Activated T-cell treated with anti-CD3 and anti-CD28 coated beads, Interleukin-2, amount 50 U/mL, for 1 hour (primary cell): ENCODE data around the gene SLC9A3.
"Not testable (repeated sequence)": the region's sequence is repeated elsewhere in the genome, so short reads cannot be mapped to it uniquely, and the experiment has no call there.

ENCODE experiments used
- DNase-seq: peaks from one replicate; pipeline ENCODE4 v3.0.0-alpha.2; 2020

The SLC9A3 gene

DNA sequence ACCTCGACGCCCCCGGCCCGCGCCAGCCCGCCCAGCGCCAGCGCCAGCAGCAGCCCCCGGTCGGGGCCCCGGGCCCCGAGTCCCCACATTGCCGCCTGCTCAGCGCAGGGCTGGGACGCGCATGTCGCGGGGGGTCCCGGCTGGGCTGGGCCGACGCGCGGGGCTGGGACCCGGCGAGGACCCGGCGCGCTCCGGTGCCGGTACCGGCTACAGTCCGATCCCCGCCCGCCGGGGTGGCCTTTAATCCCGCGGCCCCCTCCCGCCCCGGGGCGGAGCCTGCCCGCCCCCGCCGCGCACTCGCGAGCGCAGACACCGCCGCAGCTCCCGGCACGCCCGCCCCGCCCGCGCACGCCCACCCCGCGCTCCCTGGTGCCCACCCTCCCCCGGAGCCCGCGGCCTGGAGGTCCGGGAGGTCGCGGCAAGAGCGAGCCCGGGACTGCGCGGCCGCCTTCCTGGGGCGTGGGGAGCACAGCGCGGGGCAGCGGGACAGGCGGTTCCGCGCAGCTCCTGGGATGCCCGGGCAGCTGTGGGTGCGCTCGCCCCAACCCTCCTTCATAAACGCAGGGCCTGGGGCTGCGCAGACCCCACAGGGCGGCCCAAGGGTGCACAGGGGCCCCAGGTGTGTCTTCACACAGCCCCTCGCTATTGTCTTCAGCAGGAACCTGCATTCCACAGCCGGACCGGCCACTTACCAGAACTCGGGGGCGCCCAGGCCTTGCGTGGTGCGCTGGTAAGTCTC, at the start of gene SLC9A3:
SLC9A3 (minus strand) TSS at position 216 of the 739 bp plus-strand sequence.
- no peak for DNase-seq

DNA sequence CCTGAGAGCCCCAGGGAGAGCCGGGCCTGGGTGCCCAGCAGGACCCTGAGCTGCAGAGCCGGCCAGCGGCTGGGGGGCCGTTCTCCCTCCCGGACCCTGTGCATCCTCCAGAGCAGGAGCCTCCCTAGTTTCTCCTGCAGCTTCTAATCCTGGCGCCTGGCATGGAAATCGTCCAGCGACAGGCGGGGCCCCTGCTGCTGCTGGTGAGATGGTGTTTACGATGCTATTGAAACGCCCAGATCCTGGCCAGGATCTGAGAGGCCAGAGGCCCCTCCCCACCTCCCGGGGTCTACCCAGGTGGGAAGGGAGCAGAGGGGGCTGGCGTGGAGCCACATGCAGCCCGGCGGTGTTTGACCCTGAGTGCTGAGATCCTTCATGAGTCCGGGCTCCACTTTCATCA, 49.7 kb upstream of the SLC9A3 start:
- DNase-seq, result no peak

DNA sequence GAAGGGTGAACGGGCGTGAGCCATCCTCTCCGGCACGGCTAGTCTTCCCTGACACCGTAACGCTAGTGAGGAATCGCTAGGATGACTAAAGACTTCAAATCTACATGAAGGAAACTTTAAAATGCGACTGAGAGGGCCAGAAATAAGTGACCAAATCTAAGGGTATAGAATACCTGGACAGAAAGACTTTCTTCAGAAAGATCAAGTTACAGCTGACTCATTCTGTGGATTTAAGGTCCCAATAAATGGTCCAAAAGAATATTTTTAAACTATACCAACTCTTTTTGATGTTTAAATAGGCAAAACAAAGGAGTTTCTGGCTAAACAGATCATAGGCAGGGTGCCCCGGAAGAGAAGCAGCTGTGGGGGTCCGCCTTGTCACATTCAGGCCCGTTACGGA, 49.0 kb upstream of the SLC9A3 start:
- DNase-seq, result no peak

DNA sequence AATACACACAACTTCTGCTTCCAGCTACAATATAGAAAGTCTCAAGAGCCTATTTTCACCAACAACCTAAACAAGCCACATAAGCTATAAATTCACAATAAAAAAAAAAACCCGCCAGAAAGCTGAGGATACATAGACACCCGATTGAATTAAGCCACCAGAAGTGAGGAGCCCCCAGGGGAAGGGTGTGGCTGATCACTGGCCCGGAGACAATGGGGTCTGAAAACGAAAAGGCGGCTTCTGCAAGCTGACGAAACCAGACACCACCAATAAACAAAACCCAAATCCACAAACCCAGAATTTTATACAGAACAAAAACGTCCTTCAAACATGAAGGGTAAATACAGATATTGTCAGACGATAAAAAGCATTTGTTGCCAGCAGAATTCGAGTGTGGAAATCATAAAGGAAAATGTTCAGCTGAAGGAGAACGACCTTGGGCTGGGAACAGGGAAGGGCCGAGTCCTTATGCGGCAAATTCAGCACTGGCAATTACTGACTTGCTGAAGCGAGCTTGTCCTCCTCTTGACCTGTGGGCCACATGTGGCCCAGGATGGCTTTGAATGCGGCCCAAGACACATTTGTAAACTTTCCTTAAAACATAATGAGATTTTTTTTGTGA, 48.3 kb upstream of the SLC9A3 start:
- no peak for DNase-seq

DNA sequence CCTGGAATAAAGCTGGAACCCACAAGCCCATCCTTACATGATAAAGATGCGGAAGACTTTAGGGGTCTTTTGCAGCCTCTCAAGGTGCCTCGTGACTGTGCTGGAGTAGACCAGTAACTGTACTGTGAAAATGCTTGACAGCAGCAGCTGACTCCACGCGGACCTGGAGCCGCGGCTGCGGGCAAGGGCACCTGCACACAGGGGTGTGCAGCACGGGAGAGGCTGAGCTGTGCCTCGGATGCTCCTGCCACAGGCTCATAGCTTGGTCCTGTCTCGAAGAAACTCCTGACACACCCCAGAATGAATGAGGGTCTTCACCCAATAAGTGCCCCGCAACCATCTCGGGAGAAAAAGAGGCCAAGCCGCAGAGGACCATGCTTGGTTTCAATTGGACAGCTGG, 47.5 kb upstream of the SLC9A3 start:
- DNase-seq, result no peak

DNA sequence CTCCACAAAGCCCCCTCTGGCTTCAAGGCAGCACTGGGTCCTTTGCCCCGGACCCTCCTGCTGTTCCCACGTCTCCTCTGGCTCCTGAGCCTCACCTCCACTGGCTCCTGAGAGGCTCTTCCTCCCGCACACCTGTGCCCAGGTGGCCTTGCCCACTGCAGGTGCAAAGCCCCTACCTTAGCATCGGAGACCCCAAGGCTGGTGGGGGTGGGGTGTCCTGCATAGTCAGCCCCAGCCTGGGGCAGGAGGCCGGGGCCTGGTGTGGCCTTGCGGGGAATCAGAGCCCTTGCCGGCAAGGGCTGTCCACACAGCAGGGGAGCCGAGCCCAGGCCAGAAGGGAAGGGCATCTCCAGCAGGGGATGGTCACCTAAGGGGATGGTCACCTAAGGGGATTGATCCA, 46.6 kb upstream of the SLC9A3 start:
- DNase-seq, result no peak

DNA sequence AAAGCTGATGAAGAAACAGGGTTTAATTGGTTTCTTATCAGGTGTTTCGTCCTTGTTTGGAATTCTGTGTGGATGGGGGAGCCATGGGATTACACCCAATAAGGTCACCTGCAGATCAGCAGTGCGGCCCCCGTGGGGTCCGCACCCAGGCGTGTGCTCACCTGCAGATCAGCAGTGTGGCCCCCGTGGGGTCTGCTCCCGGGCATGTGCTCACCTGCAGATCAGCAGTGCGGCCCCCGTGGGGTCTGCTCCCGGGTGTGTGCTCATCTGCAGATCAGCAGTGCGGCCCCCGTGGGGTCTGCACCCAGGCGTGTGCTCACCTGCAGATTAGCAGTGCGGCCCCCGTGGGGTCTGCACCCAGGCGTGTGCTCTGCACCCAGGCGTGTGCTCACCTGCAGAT, 46.2 kb upstream of the SLC9A3 start:
- DNase-seq, result no peak

DNA sequence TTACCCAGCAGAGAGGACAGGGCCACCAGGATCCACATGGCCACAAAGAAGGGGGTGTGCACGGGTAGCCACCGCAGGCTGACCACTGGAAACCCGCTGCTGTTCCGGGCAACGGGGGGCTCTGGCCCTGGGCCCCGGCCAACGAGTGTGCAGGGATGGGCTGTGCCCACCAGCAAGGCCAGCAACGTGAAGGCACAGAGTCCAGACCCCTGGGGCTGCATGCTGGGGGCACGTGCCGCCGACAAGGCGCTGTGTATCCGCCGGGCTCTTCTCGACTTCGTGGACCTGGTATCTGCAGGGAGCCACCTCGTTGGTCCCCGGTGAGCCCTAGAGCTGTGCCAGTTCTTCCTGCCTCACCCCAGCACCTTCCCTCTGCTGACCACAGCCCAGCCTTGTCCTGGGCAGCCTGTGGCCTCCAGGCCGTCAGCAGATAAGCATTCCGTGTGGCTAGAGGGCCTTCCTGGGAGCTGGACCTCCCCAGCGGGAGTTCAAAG, 45.7 kb upstream of the SLC9A3 start:
- no peak for DNase-seq

DNA sequence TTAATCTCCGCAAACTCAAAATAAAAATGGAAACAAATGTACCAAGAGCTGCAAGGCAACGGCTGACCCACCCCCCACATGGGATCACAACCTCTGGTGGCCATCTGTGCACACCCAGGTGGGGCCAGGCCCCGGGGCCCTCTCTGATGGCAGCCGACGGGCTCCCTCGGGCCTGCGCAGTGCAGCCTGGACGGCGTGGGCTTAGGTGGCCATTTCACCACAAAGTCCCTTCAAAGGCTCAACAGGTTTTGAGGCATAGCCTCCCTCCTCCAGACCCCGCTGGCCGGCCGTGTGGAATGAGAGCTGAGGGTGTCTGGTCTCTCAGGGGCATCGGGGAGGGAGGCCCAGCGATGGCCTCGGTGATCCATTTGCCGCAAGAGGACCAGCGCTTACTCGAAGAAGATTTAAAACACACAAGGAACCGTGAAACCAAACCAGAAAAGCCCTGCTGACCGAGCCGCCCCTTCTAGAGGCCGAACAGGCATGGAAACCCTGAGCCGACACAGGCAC, 45.2 kb upstream of the SLC9A3 start:
- no peak for DNase-seq

DNA sequence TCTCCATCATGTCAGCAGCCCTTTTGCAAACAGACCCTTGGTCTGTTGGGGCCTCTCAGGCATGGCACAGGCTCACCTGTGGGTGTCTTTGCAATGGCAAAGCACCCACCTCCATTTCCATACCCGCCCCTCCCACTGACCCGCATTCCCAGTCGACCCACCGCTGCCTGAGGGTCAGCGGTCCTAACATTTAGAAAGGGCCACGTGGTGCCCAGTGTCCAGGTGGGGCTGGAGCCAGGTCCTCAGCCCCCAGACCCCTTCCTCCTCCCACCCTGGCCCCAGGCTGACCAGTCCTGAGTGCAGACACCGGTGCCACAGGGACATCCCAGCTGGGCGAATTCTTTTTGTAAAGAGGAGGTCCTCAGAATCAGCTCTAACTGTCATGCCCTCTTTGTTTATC, 44.6 kb upstream of the SLC9A3 start:
- no peak for DNase-seq

DNA sequence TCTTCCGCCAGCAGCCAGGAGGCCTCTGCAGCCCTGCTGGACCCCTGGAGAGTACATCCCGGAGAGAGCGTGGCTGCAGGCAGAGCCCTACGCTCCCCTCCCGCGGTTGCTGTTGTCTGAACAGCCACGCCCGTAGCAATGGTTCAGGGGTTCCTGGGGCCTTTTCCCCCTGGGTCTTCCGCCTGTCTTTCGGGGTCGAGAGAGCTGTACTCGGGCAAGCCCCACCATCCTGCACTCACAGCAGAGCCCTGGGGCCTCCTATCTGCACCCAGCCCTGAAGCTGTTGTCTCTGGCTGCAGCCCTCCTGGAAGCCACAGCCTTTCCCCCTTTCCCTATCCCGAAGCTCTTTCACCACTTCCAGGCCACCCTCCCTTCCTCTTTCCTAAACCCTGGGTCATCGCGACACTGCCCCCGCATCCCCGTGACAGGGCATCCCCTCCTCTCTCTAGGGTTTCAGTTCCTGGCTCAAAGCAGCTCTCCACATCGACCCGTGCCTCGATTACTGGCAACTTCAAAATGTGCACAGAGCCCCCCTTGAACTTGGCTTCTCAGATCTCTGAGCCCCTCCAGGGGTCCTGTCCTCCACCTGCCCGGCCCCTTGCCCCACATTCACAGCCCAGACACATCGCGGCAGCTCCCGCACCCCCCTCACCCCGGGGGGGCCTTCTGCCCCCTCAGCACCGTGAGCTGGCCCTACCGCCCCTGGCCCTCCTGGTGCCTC, 44.0 kb upstream of the SLC9A3 start:
- DNase-seq, result no peak

DNA sequence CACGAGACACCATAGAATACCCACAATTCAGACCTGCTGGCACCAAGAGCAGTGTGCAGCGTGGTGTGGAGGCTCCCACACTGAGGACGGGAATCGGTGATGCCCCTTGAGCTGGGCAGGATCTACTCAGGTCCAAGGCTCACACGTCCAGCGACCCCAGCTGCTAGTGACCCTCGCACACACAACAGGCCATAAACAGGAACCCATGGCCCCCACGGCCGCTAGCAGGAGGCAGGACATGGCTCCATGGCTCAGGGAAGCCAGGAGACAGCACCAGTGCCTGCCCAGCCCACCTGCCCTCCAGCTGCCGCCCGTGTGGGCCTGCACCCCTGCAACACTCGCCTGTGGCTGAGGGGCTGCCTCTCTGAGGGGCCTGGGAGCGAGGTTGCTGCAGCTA, 43.4 kb upstream of the SLC9A3 start:
- DNase-seq, result no peak

DNA sequence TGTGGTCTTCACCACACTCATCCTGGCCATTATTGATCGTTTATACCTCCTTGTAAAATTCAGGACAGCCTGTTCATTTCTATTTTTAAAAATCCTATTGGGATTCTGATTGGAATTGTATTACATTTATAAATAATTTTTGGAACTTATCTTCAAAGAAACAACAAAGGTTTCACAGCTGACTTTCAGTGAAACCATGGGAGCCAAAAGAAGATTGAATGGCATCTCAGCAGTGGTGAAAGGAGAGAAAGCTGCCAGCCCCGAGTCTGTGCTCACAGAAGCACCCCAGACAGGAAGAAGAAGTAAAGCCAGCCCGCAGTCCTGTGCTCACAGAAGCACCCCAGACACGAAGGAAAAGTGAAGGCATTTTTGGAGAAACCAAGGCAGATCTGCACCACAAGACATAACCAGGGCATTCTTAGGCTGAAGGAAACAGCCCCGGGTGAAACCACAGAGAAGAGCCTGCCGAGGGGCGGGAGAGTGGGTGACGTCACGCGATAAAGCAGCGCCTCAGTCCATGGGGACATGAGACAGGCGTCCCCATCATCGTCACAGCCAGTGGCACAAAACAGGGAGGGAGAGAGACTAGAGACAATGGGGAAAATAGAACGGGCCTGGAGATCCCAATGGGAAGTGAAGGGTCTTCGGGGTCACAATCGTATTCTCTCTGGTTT, 42.5 kb upstream of the SLC9A3 start:
- no peak for DNase-seq

DNA sequence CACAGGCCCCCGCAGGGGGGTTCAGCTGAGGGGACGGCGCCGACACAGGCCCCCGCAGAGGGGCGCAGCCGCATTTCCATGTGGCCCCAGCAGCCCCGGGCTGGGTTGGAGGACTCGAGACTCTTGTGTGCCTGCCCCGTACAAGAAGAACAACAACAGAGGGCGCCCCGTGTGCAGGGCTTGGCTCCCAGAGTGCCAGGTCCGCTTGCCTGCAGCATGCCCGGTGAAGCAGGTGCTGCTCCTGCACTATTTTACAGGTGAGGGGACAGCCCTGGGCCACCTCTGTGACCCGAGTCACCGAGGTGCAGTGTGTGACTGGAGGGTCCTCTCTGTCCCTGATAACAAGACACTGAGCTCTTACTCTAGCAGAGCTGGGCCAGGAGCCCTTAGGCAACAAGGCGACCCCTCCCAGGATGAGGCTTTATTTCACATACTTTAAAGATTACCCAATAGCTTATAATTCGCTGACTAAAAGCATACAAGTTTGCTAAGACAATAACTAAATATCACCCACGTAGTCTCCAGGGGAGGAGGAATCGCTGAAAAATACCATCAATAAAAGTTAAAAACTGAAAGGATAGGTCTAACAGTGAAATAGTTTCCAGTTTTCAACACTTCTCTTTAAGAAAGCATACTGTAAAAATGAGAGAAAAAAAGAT, 41.7 kb upstream of the SLC9A3 start:
- no peak for DNase-seq

DNA sequence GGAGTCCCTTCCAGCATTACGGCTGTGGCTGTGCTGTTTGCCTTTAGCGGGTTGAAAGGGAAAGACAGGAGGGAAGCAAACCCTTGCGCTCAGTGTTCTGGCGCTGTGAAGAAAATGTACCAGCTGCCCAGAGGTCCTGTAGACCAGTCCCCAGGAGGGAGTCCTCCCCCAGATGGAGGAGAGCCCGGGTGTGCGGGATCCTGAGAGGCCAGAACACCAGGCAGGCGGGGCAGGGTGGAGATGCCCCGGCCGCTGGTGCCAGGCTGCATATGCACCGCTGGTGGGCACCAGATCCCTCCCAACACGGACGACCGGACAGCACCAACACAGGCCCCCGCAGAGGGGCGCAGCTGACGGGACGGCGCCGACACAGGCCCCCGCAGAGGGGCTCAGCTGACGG, 37.2 kb upstream of the SLC9A3 start:
- no peak for DNase-seq

DNA sequence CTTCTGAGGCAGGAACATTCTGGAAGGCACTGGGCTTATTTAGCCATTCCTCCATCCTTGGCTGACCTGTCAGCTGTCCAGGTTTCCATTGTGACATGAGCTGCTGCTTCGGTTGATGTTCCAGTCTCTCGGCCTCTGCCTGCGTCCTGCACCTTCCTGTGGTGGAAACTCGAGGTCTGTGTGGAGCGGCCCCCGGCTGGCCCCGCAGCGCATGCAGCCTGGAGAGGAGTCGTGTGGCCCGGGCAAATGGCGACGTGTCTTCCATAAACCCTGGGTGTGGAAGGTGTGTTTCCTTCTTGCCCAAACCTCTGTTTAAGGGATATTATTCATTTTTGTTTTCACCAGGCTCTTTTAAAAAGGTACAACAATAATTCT, 36.5 kb upstream of the SLC9A3 start:
- DNase-seq, result no peak

DNA sequence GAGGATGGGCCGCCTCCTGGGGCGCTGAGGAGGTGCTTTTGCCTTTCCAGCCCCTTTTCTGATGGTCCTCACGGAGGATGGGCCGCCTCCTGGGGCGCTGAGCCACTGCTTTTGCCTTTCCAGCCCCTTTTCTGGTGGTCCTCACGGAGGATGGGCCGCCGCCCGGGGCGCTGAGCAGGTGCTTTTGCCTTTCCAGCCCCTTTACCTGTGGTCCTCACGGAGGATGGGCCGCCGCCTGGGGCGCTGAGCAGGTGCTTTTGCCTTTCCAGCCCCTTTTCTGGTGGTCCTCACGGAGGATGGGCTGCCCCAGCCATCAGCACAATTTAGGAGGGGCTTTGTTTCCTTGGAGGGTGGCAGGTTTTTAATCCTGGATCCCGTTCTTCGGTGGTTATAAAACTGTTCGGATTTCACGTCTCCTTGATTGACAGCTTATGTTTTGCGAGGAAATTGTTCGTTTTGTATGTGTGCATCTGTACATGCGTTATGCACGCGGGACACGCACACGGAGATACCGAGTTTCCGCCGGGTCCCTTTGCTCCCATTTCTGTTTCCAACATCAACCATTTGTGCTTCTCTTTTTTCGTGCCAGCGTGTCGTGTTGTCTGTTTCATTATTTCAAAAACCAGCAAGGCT, 34.7 kb upstream of the SLC9A3 start:
- DNase-seq, result no peak

DNA sequence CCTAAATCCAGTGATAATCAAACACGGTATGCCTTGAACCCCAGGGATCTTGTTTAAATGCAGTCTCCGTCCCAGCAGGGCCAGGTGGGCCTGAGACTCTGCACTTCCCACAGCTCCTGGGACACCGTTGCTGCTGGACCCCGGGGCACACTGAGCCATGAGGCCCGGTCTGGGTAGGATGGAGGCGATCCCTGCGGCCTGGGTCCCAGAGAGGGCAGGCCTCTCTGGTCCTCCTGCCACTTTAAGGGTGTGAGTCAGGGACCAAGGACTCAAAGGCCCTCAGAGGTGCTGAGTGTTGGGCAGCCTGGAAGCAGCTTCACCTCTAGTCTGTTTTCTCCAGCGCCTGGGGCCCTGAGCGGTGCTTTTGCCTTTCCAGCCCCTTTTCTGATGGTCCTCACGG, 34.1 kb upstream of the SLC9A3 start:
- no peak for DNase-seq

DNA sequence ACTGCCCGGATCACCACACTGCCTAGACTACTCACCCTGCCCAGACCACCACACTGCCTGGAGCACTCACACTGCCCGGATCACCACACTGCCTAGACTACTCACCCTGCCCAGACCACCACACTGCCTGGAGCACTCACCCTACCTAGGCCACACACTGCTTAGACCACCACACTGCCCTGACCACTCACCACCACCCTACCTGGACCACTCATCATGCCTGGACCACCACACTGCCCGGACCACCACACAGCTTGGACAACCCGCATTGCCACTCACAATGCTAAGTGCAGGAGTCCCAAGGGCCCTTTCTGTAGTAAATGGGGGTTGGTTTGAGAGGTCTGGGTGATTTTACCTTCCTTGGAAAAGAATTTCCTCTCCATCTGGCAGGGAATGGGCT, 33.7 kb upstream of the SLC9A3 start:
- DNase-seq, result not testable (repeated sequence)

DNA sequence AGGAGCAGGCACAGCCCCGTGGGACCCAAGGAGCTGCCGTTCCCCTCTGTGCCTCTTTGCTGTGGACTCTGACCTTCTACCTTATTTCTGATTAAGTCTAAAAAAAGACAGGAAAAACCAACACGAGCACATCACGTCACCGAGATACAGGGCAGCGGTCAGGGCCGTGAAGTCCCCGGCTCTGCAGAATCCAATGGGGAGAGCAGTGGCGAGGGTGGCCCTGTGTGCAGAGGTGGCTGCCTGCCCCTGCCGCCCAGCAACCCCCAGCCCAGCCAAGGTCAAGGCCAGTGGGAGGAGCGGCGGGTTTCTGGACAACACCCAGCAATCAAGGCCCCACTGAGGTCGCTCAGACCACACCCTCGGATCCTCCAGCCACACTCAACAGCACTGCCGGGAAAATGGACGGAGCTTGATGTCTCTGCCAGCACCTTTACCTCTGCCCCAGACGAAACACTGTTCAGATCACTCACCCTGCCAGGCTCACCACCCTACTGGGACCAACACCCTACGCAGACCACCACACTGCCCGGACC, 32.7 kb upstream of the SLC9A3 start:
- no peak for DNase-seq

DNA sequence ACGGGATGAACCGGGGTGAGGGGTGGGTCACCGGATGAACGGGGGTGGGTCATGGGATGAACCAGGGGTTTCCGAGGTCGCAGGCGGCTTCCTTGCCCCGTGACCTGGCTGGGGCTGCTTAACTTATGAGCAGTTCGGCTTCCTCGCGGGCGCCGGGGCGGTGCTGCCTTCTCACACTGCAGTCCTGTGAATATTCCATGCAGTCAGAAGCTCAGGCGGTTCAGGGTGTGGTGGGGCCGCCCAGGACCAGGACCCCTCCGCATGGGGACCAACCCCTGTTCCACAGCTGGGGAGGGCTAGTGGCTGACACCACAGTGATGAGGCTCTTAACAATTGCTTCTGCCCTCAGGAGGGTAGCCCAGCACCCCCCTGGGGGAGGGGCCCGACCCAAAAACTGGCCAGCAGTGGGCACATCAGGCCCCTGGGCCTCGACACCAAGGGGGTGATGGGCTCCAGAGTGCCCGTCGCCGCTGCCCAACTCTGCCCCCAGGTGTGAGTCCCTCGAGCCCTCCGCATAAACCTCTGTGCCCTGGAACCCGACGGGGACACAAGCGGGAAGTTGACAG, 30.9 kb upstream of the SLC9A3 start:
- DNase-seq, result peak; percentile 13
